ENCODE measurements around the gene JAZF1.
A peak's percentile ranks its signal among the peaks of the same experiment; 100 is the strongest.

Gene JAZF1

DNA sequence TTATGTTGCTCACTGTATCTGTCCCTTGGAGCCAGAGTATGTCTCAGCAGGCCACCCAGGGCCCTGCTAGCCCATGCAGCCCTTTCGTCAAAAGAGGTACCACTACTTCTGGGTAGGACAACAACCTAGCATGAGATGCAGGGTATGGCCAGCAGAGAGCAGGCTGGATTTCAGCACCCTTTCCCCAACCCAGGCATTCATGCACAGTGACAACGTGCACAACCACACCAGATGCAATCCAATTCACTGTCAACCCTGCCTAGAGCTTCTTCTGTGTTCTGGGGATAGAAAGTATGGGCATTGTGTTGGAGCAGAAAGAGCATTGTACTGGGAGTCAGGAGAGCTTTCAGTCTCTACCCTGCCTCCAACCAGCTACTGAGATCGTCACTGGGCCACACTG is 37.9 kb downstream of the JAZF1 start:
- no peak overlapping the region for H3K4me3 ChIP-seq (replicated peaks; ENCODE audit: low read depth, low read length)
- no peak for DNase-seq (ENCODE audit: low read depth)
- TF ChIP-seq, protein P1, sequence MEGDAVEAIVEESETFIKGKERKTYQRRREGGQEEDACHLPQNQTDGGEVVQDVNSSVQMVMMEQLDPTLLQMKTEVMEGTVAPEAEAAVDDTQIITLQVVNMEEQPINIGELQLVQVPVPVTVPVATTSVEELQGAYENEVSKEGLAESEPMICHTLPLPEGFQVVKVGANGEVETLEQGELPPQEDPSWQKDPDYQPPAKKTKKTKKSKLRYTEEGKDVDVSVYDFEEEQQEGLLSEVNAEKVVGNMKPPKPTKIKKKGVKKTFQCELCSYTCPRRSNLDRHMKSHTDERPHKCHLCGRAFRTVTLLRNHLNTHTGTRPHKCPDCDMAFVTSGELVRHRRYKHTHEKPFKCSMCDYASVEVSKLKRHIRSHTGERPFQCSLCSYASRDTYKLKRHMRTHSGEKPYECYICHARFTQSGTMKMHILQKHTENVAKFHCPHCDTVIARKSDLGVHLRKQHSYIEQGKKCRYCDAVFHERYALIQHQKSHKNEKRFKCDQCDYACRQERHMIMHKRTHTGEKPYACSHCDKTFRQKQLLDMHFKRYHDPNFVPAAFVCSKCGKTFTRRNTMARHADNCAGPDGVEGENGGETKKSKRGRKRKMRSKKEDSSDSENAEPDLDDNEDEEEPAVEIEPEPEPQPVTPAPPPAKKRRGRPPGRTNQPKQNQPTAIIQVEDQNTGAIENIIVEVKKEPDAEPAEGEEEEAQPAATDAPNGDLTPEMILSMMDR (IDR thresholded peaks at IDR 0.05; ENCODE audit: low read length, missing control alignments), result no peak

GRCh38 chr7:28140979-28141378 is 39.6 kb downstream of the JAZF1 start:
- DNase-seq (ENCODE audit: low read depth), result no peak
- TF ChIP-seq, protein P1 (IDR thresholded peaks at IDR 0.05; ENCODE audit: low read length, missing control alignments), result no peak
- no peak overlapping the region for H3K4me3 ChIP-seq (replicated peaks; ENCODE audit: low read depth, low read length)

- TF ChIP-seq, protein P1 (IDR thresholded peaks at IDR 0.05; ENCODE audit: low read length, missing control alignments), result no peak
- no peak overlapping the region for H3K4me3 ChIP-seq (replicated peaks; ENCODE audit: low read depth, low read length)
- no peak for DNase-seq (ENCODE audit: low read depth)
Observed at GRCh38 chr7:28138837-28139236, 41.8 kb downstream of the JAZF1 start.

DNA sequence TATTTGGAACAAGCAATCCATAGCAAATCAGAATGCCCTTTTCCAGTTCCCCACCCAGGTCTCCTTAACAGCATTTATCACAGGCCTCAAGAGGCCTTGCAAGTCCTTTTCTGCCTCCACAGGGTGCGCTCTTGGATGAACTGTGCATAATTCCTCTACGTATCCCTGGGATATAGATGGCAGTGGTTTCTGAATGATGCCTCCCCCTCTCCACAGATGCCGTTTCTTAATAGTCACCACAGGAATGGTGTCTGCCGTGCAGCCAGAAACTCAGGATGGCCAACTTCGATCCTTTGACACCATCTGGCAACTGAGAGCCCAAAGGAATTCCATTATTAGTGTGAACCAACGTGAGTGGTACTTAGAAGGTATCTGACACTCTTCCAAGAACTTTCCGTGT is 43.1 kb downstream of the JAZF1 start:
- H3K4me3 ChIP-seq (replicated peaks; ENCODE audit: low read depth, low read length), result no peak overlapping the region
- TF ChIP-seq, protein P1 (IDR thresholded peaks at IDR 0.05; ENCODE audit: low read length, missing control alignments), result no peak
- no peak for DNase-seq (ENCODE audit: low read depth)

DNA sequence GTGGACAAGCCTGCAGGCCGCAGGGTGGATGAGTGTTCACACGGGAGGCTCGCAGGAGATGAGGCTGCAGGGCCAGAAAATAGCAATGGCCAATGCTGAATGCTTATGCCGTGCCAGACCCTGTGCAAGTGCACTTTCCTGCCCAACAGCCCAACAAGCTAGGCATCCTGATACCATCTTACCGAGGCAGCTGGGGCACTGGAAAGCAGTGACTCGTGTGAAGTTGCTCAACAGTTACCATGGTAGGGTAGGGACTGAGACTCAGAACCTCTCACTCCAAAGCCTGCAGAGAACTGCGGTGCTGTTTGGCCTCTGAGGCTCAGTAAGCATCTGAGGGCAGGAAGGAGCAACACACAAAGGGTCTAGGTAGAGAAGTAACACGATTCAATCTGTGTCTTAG is 43.7 kb downstream of the JAZF1 start:
- TF ChIP-seq, protein P1 (IDR thresholded peaks at IDR 0.05; ENCODE audit: low read length, missing control alignments), result no peak
- DNase-seq (ENCODE audit: low read depth), result no peak
- H3K4me3 ChIP-seq (replicated peaks; ENCODE audit: low read depth, low read length), result no peak overlapping the region

DNA sequence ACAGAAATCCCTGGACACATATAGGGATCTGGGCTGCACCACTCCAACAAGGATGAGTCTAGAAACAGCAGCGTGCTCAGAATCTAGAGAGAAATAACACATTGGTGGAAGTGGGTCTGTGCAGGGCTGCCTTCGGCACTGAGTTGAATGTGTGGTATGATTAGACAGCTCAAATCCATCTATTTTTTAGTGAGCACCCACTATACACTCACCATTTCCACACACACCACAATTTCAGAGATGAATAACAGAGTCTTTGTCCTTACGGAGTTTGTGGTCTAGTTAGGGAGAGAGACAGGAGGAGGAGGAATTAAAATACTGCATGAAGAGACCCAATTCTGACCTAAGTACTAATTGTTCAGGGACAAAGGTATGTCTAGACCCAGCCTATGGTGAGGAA is 44.2 kb downstream of the JAZF1 start:
- DNase-seq (ENCODE audit: low read depth), result no peak
- TF ChIP-seq, protein P1 (IDR thresholded peaks at IDR 0.05; ENCODE audit: low read length, missing control alignments), result no peak
- H3K4me3 ChIP-seq (replicated peaks; ENCODE audit: low read depth, low read length), result no peak overlapping the region

DNA sequence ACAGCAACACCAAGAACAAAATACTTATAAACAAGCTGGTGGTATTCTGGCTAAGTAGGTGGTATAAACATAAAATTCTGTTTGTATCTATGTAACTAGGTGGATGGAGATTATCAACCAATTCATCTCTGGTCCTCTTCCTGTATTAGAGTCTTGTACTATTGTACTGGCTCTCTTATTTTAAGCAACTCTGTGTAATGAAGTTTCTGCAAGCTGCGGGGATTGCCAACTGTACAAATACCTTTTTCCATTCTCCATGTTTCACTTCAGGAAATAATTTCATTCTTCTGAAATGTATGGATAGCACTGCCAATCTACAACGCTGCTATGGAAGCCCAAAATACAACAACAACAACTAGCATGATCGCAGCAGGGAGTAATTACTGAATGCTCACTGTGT is 44.8 kb downstream of the JAZF1 start:
- H3K4me3 ChIP-seq (replicated peaks; ENCODE audit: low read depth, low read length), result no peak overlapping the region
- TF ChIP-seq, protein P1 (IDR thresholded peaks at IDR 0.05; ENCODE audit: low read length, missing control alignments), result no peak
- DNase-seq (ENCODE audit: low read depth), result peak; percentile 15
